GM19372 (cell line): Measurements from ENCODE around the gene MED26.
A peak's percentile ranks its signal among the peaks of the same experiment; 100 is the strongest.
"Not testable (repeated sequence)": the region's sequence is repeated elsewhere in the genome, so short reads cannot be mapped to it uniquely, and the experiment has no call there.

Experiments
- ATAC-seq: cut with Tn5 transposase; IDR thresholded peaks from one replicate; pipeline ENCODE4 v1.9.1; 2021; ENCODE audit warnings: mild to moderate bottlenecking, low read depth, moderate library complexity; ENCODE audit not compliant: unreplicated experiment

The MED26 gene

DNA sequence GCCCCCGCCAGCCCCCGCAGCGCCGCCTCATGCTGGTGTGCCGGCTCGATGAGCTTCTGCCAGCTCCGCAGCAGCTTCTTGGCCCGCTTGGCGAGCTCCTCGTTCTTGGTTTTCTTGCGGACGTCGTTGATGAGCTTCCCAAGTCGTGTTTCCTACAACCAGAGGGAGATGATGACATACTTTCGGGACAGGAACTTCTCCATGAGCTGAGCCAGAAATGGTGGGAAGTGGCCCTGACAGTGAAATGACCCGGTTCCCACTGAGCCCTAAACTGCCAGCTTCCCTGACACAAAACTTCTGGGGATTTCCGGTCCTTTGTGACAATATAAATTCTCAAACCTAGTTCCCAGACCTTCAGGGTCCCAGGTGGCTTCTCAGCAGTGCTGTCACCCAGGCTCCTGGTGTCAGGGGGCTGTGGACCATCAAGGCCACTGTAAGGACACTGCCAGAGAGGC is 50.4 kb downstream of the MED26 start:
- ATAC-seq, result no peak

- no peak for ATAC-seq
Measured at GRCh38 chr19:16576690-16577530, 51.1 kb downstream of the MED26 start.

GRCh38 chr19:16575861-16576689 is 51.9 kb downstream of the MED26 start:
- no peak for ATAC-seq

DNA sequence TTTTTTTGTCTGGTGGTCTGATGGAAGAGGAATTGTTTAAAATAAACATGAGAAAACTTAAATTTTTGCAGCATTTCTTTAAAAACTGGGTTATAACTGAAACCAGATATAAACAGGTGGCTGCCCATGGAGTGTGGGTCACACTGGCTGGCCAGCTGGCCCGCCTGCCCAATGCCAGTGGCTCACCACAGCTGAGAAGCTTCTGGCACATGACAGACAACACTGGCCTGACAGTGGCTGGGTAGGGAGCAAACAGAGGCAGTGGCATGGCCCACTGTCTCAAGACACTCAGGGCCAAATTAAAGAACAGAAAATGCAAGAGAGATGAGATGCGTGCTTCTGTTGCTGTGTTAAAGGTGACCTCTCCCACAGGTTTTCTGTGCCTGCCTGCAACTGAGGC is 52.7 kb downstream of the MED26 start:
- ATAC-seq, result no peak

GRCh38 chr19:16573925-16574324 is 54.1 kb downstream of the MED26 start:
- no peak for ATAC-seq

DNA sequence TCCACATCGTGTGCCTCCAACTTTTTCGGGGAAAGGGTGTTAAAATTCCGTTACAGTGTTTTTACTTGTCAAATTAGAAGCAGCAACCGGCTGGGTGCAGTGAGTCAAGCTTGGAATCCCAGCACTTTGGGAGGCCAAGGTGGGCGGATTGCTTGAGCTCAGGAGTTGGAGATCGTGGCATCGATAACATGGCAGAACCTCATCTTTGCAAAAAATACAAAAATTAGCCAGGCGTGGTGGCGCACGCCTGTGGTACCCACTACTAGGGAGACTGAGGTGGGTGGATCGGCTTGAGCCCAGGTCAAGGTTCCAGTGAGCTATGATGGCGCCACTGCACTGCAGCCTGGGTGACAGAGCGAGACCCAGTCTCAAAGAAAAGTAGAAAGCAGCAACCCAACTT is 54.7 kb downstream of the MED26 start:
- ATAC-seq, result no peak

GRCh38 chr19:16572332-16573211 is 55.4 kb downstream of the MED26 start, which contains the start of gene SLC35E1:
TSS of gene SLC35E1 (minus strand) at chr19:16572415. CDS start at chr19:16572364, 51 bp downstream.
- ATAC-seq, result peak; percentile 90

GRCh38 chr19:16571822-16572331 is 56.1 kb downstream of the MED26 start:
- peak; percentile 33 for ATAC-seq

DNA sequence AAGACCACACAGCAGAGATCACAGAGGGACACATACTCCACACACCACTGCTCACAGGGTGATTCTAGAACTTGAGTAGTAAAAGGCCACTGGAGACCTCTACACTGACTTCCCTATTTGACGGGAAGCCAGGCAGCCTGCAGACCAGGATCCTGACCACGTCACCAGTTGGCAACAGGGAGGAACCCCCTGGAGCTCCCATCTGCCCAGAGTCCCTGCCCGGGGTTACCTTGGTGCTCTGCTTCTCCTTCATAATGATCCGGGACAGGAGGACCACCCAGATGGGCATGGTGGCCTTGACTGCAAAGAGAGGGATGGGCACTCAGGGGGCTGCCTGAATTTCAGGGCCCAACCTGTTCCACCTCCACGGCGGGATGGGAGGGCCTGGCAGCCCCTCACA is 56.7 kb downstream of the MED26 start:
- no peak for ATAC-seq

- ATAC-seq, result no peak
Measured at GRCh38 chr19:16569609-16570320, 58.2 kb downstream of the MED26 start.

- no peak for ATAC-seq
Measured at GRCh38 chr19:16566702-16567101, 61.3 kb downstream of the MED26 start.

DNA sequence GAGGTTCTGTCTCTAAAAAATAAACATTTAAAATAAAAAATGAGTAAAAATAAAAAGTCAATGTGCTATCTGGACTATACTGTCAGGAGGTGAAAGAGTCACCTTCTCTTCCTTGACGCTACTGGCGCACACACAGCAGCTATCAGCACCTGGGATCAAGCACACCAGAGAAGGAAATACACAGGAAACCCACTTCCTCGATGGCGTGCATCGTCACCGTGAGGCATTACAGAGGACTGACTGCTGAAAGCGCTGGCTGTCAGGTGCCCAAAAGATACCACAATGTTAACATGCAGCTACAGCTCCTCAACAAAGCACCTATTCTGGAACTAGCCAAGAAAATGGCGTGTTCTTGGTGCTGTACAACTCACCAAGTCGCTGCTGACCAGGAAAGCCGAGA is 61.8 kb downstream of the MED26 start:
- ATAC-seq, result no peak

- no peak for ATAC-seq
Measured at GRCh38 chr19:16564842-16565241, 63.2 kb downstream of the MED26 start.

- ATAC-seq, result no peak
Measured at GRCh38 chr19:16562608-16563025, 65.4 kb downstream of the MED26 start.

DNA sequence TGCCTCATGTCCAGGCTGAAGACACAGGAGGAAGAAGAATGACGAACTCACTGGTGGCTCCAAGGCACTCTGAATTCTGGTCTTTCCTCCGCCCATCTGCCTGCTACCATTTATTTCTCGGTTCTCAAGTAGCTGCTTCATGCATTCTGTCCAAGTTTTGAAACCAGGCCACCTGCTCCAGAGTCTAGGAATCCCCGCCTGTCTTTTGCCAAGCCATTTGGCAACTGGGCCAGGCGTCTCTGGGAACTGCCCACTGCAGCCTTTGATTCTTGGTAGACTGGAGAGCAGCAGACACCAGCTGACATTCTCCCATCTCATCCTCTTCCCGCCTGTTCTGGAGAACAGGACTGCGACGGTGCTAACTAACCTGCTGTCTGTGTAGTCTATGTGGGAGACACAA is 66.6 kb downstream of the MED26 start:
- no peak for ATAC-seq

GRCh38 chr19:16559780-16560276 is 68.2 kb downstream of the MED26 start:
- no peak for ATAC-seq

DNA sequence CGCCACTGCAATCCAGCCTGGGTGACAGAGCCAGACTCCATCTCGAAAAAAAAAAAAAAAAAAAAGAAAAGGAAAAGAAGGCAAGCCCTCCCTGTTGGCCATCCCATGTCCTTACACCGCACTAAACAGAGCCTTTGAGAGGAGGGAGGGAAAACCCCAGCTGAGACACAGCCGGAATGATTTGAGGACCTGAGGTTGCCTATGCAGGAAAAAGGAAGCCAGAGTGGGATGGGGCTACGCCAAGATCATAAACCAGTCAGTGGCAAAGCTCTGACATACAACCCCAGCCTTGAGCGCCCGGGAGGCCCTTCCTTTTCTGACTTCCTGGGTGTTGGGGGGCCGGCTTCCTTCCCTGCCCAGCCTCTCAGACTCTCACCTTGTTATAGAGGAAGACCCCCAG is 73.2 kb downstream of the MED26 start:
- no peak for ATAC-seq

- ATAC-seq, result not testable (repeated sequence)
Measured at GRCh38 chr19:16551902-16552301, 76.1 kb downstream of the MED26 start.

- ATAC-seq, result no peak
Measured at GRCh38 chr19:16548956-16549355, 79.0 kb downstream of the MED26 start.
